SU-DHL-6 (cell line): Measurements from ENCODE around the gene KDM2A.

Source experiments
- H2AFZ ChIP-seq: fragments of 200-600 bp; sonication (generic); 2 replicates; pipeline ENCODE4 v1.6.1; 2014; ENCODE audit warnings: low read depth, mild to moderate bottlenecking, moderate library complexity, mixed read lengths, antibody characterized with exemption, low read length; ENCODE audit not compliant: severe bottlenecking
- H3F3A ChIP-seq: fragments of 200-600 bp; shearing (Covaris generic); 2 replicates; pipeline ENCODE4 v1.6.0; 2016; ENCODE audit warnings: antibody characterized with exemption, mild to moderate bottlenecking; ENCODE audit not compliant: insufficient read depth
- H3K27ac ChIP-seq: fragments of 200-600 bp; sonication (generic); 2 replicates; pipeline ENCODE4 v1.5.1; 2016; ENCODE audit warnings: low read depth, mild to moderate bottlenecking, low read length, moderate library complexity, mixed read lengths
- H3K27me3 ChIP-seq: fragments of 200-600 bp; sonication (generic), shearing (Covaris generic); 2 replicates; pipeline ENCODE4 v1.6.0; 2014; ENCODE audit warnings: mild to moderate bottlenecking, low read length
- H3K36me3 ChIP-seq: fragments of 200-600 bp; sonication (generic); 2 replicates; pipeline ENCODE4 v1.6.1; 2014; ENCODE audit warnings: mild to moderate bottlenecking, low read length, mixed read lengths
- H3K4me2 ChIP-seq: fragments of 300-600, 200-600 bp; shearing (Covaris generic), sonication (generic); 2 replicates; pipeline ENCODE4 v1.6.0; 2014; ENCODE audit warnings: low read length, low read depth, mild to moderate bottlenecking; ENCODE audit not compliant: poor library complexity, severe bottlenecking
- H3K4me3 ChIP-seq: fragments of 200-600 bp; sonication (generic); 2 replicates; pipeline ENCODE4 v1.5.1; 2014; ENCODE audit warnings: antibody characterized with exemption, low read length, mild to moderate bottlenecking, mixed read lengths; ENCODE audit not compliant: insufficient read depth, poor library complexity, severe bottlenecking
- H3K79me2 ChIP-seq: fragments of 200-600 bp; sonication (generic); 2 replicates; pipeline ENCODE4 v1.6.1; 2014; ENCODE audit warnings: mild to moderate bottlenecking, low read length, moderate library complexity; ENCODE audit not compliant: insufficient read depth
- H3K9ac ChIP-seq: fragments of 200-600 bp; sonication (generic); 2 replicates; pipeline ENCODE4 v1.7.0; 2014; ENCODE audit warnings: mild to moderate bottlenecking, low read length
- H3K9me2 ChIP-seq: fragments of 200-600 bp; sonication (generic); replicated peaks from 2 replicates; pipeline ENCODE4 v1.6.1; 2014; ENCODE audit warnings: low read length; ENCODE audit not compliant: insufficient read depth
- H3K9me3 ChIP-seq: fragments of 200-600 bp; sonication (generic); 2 replicates; pipeline ENCODE4 v1.6.1; 2014; ENCODE audit warnings: low read length, mixed read lengths; ENCODE audit not compliant: insufficient read depth
- H4K20me1 ChIP-seq: fragments of 200-600 bp; sonication (generic); 2 replicates; pipeline ENCODE4 v1.6.1; 2014; ENCODE audit warnings: low read depth, mild to moderate bottlenecking, antibody characterized with exemption, low read length, moderate library complexity, mixed read lengths
- EZH2phosphoT487 ChIP-seq: fragments of 200-600 bp; sonication (generic), shearing (Covaris generic); conservative IDR thresholded peaks from 2 replicates; pipeline ENCODE4 v1.6.1; 2018; ENCODE audit warnings: mild to moderate bottlenecking, antibody characterized with exemption, low read length, moderate library complexity, mixed read lengths
- TF ChIP-seq, protein P1 (sequence below): fragments of 200-600 bp; sonication (generic); IDR thresholded peaks from one replicate; pipeline ENCODE4 v1.5.1; 2017; ENCODE audit warnings: antibody characterized with exemption, mild to moderate bottlenecking, low read length, moderate library complexity; ENCODE audit not compliant: insufficient read depth, poor library complexity, severe bottlenecking

Gene KDM2A

DNA sequence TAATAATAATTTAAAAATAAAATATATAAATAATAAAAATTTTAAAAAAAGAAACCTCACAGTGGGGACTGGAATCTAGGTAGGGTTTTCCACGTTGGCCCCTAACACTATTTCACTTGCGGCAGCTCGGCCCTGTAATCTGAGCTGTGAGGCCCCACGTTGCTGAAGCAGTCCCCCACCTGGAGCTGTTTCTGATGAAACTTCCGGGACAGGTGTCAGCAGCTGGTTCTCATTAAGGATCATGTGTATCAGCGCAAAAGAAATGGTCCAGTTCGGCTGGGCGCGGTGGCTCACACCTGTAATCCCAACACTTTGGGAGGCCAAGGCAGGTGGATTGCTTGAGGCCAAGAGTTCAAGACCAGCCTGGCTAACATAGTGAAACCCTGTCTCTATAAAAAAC is 45.2 kb upstream of the KDM2A start:
- H2AFZ ChIP-seq: no peak overlapping the region
- H3K27me3 ChIP-seq: no peaks in the 10 kb centered on the region
- H3K36me3 ChIP-seq: no peaks in the 10 kb centered on the region
- H3K27ac ChIP-seq: no peak overlapping the region
- H3K9me2 ChIP-seq: no peaks in the 10 kb centered on the region
- no peak for TF ChIP-seq EZH2phosphoT487
- H3K9me3 ChIP-seq: no peaks in the 10 kb centered on the region
- no peaks in the 10 kb centered on the region for H4K20me1 ChIP-seq
- no peak overlapping the region for H3K9ac ChIP-seq
- no peak overlapping the region for H3K4me3 ChIP-seq
- H3F3A ChIP-seq: no peaks in the 10 kb centered on the region
- no peak overlapping the region for H3K4me2 ChIP-seq
- H3K79me2 ChIP-seq: no peaks in the 10 kb centered on the region

DNA sequence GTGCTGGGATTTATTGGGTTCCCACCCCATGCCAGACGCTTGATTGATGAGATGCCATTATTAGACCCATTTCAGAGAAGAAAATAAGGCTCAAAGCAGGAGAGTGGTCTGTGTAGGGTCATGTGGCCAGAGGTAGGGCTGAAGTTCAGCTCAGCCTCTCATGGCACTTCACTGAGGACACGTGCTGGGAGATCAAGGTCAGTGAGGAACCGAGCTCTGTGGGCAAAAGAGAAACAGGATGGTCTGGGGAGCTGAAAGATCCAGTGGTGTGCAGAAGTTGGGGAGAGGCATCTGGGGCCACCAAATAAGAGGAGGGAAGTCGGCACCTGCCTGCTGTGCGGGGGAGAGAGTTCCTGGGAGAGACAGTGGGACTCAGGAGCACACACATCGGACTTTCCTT is 42.9 kb upstream of the KDM2A start:
- Histone ChIP-seq H3F3A (no peaks in the 10 kb centered on the region), H3K79me2 (no peaks in the 10 kb centered on the region), H3K36me3 (no peaks in the 10 kb centered on the region), H3K9me2 (no peaks in the 10 kb centered on the region), H3K4me3 (no peak overlapping the region), H2AFZ (no peak overlapping the region), H3K27me3 (no peaks in the 10 kb centered on the region), H3K9ac (no peak overlapping the region), H3K4me2 (no peak overlapping the region), H4K20me1 (no peaks in the 10 kb centered on the region), H3K27ac (no peak overlapping the region), H3K9me3 (no peaks in the 10 kb centered on the region)
- TF ChIP-seq, protein P1, sequence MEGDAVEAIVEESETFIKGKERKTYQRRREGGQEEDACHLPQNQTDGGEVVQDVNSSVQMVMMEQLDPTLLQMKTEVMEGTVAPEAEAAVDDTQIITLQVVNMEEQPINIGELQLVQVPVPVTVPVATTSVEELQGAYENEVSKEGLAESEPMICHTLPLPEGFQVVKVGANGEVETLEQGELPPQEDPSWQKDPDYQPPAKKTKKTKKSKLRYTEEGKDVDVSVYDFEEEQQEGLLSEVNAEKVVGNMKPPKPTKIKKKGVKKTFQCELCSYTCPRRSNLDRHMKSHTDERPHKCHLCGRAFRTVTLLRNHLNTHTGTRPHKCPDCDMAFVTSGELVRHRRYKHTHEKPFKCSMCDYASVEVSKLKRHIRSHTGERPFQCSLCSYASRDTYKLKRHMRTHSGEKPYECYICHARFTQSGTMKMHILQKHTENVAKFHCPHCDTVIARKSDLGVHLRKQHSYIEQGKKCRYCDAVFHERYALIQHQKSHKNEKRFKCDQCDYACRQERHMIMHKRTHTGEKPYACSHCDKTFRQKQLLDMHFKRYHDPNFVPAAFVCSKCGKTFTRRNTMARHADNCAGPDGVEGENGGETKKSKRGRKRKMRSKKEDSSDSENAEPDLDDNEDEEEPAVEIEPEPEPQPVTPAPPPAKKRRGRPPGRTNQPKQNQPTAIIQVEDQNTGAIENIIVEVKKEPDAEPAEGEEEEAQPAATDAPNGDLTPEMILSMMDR: no peak
- TF ChIP-seq EZH2phosphoT487: no peak

DNA sequence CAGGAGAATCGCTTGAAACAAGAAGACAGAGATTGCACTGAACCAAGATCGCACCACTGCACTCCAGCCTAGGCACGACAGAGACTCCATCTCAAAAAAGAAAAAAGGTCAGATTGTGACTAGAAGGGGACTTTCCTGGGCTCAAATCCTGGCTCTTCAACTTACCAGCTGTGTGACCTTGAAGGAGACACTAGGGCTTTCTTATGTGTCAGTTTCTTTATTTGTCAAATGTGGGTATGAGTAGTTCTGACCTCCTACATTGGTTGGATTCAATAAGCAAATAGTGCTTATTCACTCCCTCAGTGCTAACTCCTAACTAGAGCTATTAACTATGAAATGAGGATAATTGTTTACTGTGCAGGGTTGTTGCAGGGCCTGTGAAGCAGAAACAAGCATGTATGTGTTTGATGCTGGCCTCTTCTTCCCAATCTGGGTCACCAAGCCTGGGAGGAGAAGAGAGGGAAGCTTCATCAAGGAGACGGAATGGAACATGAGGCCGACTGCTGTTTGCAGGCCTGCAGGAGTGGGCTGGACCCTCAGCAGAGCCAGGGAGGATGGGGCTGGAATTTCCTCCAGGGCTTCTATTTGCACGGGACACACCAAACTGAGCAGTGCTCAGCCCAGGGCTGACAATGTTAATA is 39.9 kb upstream of the KDM2A start:
- no peaks in the 10 kb centered on the region for H3K27me3 ChIP-seq
- H3K79me2 ChIP-seq: no peaks in the 10 kb centered on the region
- no peak overlapping the region for H3K4me2 ChIP-seq
- H4K20me1 ChIP-seq: no peaks in the 10 kb centered on the region
- H3K9ac ChIP-seq: no peak overlapping the region
- no peak overlapping the region for H2AFZ ChIP-seq
- H3K4me3 ChIP-seq: no peak overlapping the region
- no peak overlapping the region for H3K27ac ChIP-seq
- no peaks in the 10 kb centered on the region for H3K9me3 ChIP-seq
- H3K9me2 ChIP-seq: no peaks in the 10 kb centered on the region
- TF ChIP-seq, protein P1: no peak
- TF ChIP-seq EZH2phosphoT487: no peak
- H3K36me3 ChIP-seq: no peaks in the 10 kb centered on the region
- H3F3A ChIP-seq: no peaks in the 10 kb centered on the region

DNA sequence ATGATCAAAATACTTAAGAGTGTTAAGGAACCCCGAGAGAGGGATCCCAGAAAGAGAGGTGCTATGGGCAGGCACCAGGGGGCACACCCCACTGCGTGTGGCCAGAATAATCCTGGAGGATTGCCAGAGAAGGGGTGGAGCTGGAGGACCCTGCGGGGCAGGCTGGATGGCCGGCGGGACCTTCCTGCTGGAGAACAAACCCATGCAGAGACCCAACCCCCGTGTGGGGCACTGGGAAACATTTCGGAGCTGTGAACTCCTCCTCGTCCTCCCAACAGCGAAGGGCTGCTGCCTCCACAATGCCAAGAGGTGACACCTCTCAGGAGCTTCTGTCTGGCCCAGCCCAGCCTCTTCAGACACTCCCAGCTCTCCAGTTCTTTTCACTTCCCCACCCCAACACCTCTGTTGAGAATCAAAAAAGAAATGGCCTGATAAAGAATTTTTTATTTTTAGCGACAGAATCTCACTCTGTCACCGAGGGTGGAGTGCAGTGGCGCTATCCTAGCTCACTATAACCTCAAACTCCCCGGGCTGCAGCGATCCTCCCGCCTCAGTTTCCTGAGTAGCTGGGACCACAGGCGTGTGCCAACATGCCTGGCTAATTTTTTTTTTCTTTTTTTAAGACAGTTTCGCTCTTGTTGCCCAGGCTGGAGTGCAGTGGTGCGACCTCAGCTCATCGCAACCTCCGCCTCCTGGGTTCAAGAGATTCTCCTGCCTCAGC is 36.8 kb upstream of the KDM2A start:
- Histone ChIP-seq H3K79me2 (no peaks in the 10 kb centered on the region), H3K4me3 (no peak overlapping the region), H3K27me3 (no peaks in the 10 kb centered on the region), H3K9me2 (no peaks in the 10 kb centered on the region), H3K27ac (no peak overlapping the region), H3K9ac (no peak overlapping the region), H3K9me3 (no peaks in the 10 kb centered on the region), H4K20me1 (no peaks in the 10 kb centered on the region), H3K4me2 (no peak overlapping the region), H3K36me3 (no peaks in the 10 kb centered on the region), H3F3A (no peaks in the 10 kb centered on the region), H2AFZ (peak overlapping the region; percentile 35)
- no peak for TF ChIP-seq EZH2phosphoT487
- TF ChIP-seq, protein P1: no peak
